Stomach (tissue), 4 donors: ENCODE measurements around the gene KRTAP1-3.

Experiments used
- CTCF ChIP-seq, 7 experiments: fragments of 450-650 bp in 4 of 7; fragments of 200-600 bp in 3 of 7; sonication (generic) in 3 of 7; IDR thresholded peaks; one replicate each; pipeline ENCODE4 v1.5.1; 2016 to 2019; ENCODE audit warnings: antibody characterized with exemption in 7 of 7, control low read depth in 2 of 7, mild to moderate bottlenecking in 1 of 7
- EP300 ChIP-seq: sonication (generic); formaldehyde crosslinking; IDR thresholded peaks from one replicate; pipeline ENCODE4 v1.6.1; 2017; ENCODE audit warnings: antibody characterized with exemption
- POLR2A ChIP-seq, 4 donors: fragments of 450-650 bp; IDR thresholded peaks; one replicate each; pipeline ENCODE4 v1.6.1; 2016; ENCODE audit warnings: antibody characterized with exemption in 4 of 4, control low read depth in 2 of 4, mild to moderate bottlenecking in 1 of 4, moderate library complexity in 1 of 4
- POLR2AphosphoS5 ChIP-seq, 3 donors: sonication (generic); formaldehyde crosslinking; IDR thresholded peaks; one replicate each; pipeline ENCODE4 v1.6.1; 2016; ENCODE audit warnings: antibody characterized with exemption in 3 of 3

GRCh38 chr17:41076788-41077187, 42.1 kb upstream of the KRTAP1-3 start:
- TF ChIP-seq CTCF (IDR thresholded peaks at IDR 0.05): no peak
- TF ChIP-seq POLR2A (IDR thresholded peaks at IDR 0.05): no peak
- no peak for TF ChIP-seq EP300
- no peak for TF ChIP-seq POLR2AphosphoS5 (IDR thresholded peaks at IDR 0.05)
